Astrocyte (in vitro differentiated cells and primary cell): ENCODE data around the gene KLHL30. TPM values are rescaled to one million over a fixed set of nuclear protein-coding genes. Genes with fewer than 3 reads are reported as not detected.

ENCODE experiments used
- DNase-seq: peaks from one replicate; pipeline ENCODE4 v3.0.0-alpha.2; 2010; ENCODE audit warnings: low read depth
- FAIRE-seq: peaks from 2 replicates; lab custom pipeline; 2011; peaks lifted over from hg19 to GRCh38; lab: Jason Lieb, UNC
- H2AFZ ChIP-seq: 2 replicates; pipeline ENCODE4 v1.6.0; 2012; ENCODE audit warnings: low read depth, low read length, inconsistent platforms
- H3K27ac ChIP-seq: 2 replicates; pipeline ENCODE4 v1.5.1; 2011; ENCODE audit warnings: low read depth, low read length, inconsistent platforms
- H3K27me3 ChIP-seq: 2 replicates; pipeline ENCODE4 v1.6.0; 2011; ENCODE audit warnings: low read length, inconsistent platforms; ENCODE audit not compliant: insufficient read depth
- H3K36me3 ChIP-seq: 2 replicates; pipeline ENCODE4 v1.5.1; 2011; ENCODE audit warnings: low read length, inconsistent platforms; ENCODE audit not compliant: insufficient read depth
- H3K4me1 ChIP-seq: 2 replicates; pipeline ENCODE4 v1.5.1; 2011; ENCODE audit warnings: low read length, inconsistent platforms; ENCODE audit not compliant: insufficient read depth
- H3K4me2 ChIP-seq: 2 replicates; pipeline ENCODE4 v1.6.0; 2012; ENCODE audit warnings: low read length, inconsistent platforms
- H3K4me3 ChIP-seq: 2 replicates; pipeline ENCODE4 v1.5.1; 2011; ENCODE audit warnings: low read depth, mild to moderate bottlenecking, low read length, inconsistent platforms; ENCODE audit not compliant: insufficient read depth
- H3K79me2 ChIP-seq: 2 replicates; pipeline ENCODE4 v1.6.0; 2012; ENCODE audit warnings: mild to moderate bottlenecking, low read length, inconsistent platforms; ENCODE audit not compliant: insufficient read depth
- H3K9ac ChIP-seq: 2 replicates; pipeline ENCODE4 v1.6.0; 2012; ENCODE audit warnings: mild to moderate bottlenecking, low read length, inconsistent platforms
- H3K9me3 ChIP-seq: 2 replicates; pipeline ENCODE4 v1.5.1; 2012; ENCODE audit warnings: low read depth, mild to moderate bottlenecking, low read length, inconsistent platforms; ENCODE audit not compliant: insufficient read depth
- H4K20me1 ChIP-seq: 2 replicates; pipeline ENCODE4 v1.6.0; 2012; ENCODE audit warnings: low read length, inconsistent platforms; ENCODE audit not compliant: insufficient read depth
- H3K27ac Mint-ChIP-seq: one replicate; pipeline ENCODE4 v1.8.0; 2021; ENCODE audit warnings: mild to moderate bottlenecking, mixed read lengths; ENCODE audit not compliant: unreplicated experiment
- H3K27me3 Mint-ChIP-seq: one replicate; pipeline ENCODE4 v1.8.0; 2021; ENCODE audit warnings: low read depth, mixed read lengths; ENCODE audit not compliant: unreplicated experiment
- H3K36me3 Mint-ChIP-seq: one replicate; pipeline ENCODE4 v1.8.0; 2021; ENCODE audit warnings: low read depth, mixed read lengths; ENCODE audit not compliant: unreplicated experiment
- H3K4me1 Mint-ChIP-seq: one replicate; pipeline ENCODE4 v1.8.0; 2021; ENCODE audit warnings: low read depth, mixed read lengths; ENCODE audit not compliant: unreplicated experiment
- H3K4me3 Mint-ChIP-seq: one replicate; pipeline ENCODE4 v1.8.0; 2021; ENCODE audit warnings: mild to moderate bottlenecking, moderate library complexity, mixed read lengths; ENCODE audit not compliant: unreplicated experiment
- H3K9me3 Mint-ChIP-seq: one replicate; pipeline ENCODE4 v1.8.0; 2021; ENCODE audit warnings: mild to moderate bottlenecking, mixed read lengths; ENCODE audit not compliant: unreplicated experiment
- CTCF ChIP-seq: IDR thresholded peaks from 2 replicates; pipeline ENCODE4 v1.5.1; 2011; ENCODE audit warnings: low read depth, mild to moderate bottlenecking, inconsistent platforms, low read length, moderate library complexity; ENCODE audit not compliant: insufficient read depth
- EZH2 ChIP-seq: IDR thresholded peaks from 2 replicates; pipeline ENCODE4 v1.6.1; 2012; ENCODE audit warnings: mild to moderate bottlenecking, low read length, inconsistent platforms; ENCODE audit not compliant: insufficient read depth
- total RNA-seq: library from RNA; stranded (reverse); gene quantifications from 2 replicates; pipeline ENCODE4 v1.2.1, GENCODE V29; 2021

KLHL30 gene
- total RNA-seq, 1 donor from 2014 or later, result 0.59 TPM

GRCh38 chr2:238123991-238124470 is 14.4 kb upstream of the KLHL30 start:
- no peak for TF ChIP-seq CTCF
- no peak for TF ChIP-seq EZH2
- Histone ChIP-seq H3K4me2 (no peak overlapping the region), H3K27me3 (peaks cover 2% of the 10 kb centered on the region), H3K9me3 (peaks cover 2% of the 10 kb centered on the region), H3K4me3 (no peak overlapping the region), H3K79me2 (no peaks in the 10 kb centered on the region), H3K9ac (no peak overlapping the region), H3K36me3 (no peaks in the 10 kb centered on the region), H3K27ac (no peak overlapping the region), H4K20me1 (no peaks in the 10 kb centered on the region), H3K4me1 (no peaks in the 10 kb centered on the region), H2AFZ (no peak overlapping the region)
- FAIRE-seq (no peak), DNase-seq (no peak)
- Mint-ChIP-seq H3K4me3 (no peak overlapping the region), H3K27me3 (peaks cover 8% of the 10 kb centered on the region), H3K27ac (no peak overlapping the region), H3K4me1 (no peaks in the 10 kb centered on the region), H3K36me3 (no peaks in the 10 kb centered on the region), H3K9me3 (no peaks in the 10 kb centered on the region)

GRCh38 chr2:238124488-238125126 is 13.9 kb upstream of the KLHL30 start:
- H3K4me1 ChIP-seq, result no peaks in the 10 kb centered on the region
- no peak overlapping the region for H3K4me3 ChIP-seq
- H3K27ac ChIP-seq, result no peak overlapping the region
- H2AFZ ChIP-seq, result no peak overlapping the region
- DNase-seq, result no peak
- H3K36me3 ChIP-seq, result no peaks in the 10 kb centered on the region
- no peaks in the 10 kb centered on the region for H3K79me2 ChIP-seq
- H3K4me2 ChIP-seq, result no peak overlapping the region
- Mint-ChIP-seq H3K4me3 (no peak overlapping the region), H3K27me3 (peaks cover 8% of the 10 kb centered on the region), H3K27ac (no peak overlapping the region), H3K4me1 (no peaks in the 10 kb centered on the region), H3K9me3 (no peaks in the 10 kb centered on the region), H3K36me3 (no peaks in the 10 kb centered on the region)
- no peaks in the 10 kb centered on the region for H3K9me3 ChIP-seq
- FAIRE-seq, result no peak
- no peak overlapping the region for H3K9ac ChIP-seq
- no peak for TF ChIP-seq EZH2
- no peak for TF ChIP-seq CTCF
- H3K27me3 ChIP-seq, result peaks cover 2% of the 10 kb centered on the region
- H4K20me1 ChIP-seq, result no peaks in the 10 kb centered on the region

- peaks cover 6% of the 10 kb centered on the region for H3K27me3 Mint-ChIP-seq
- Histone ChIP-seq H3K27me3 (no peaks in the 10 kb centered on the region), H3K79me2 (no peaks in the 10 kb centered on the region), H2AFZ (no peak overlapping the region), H3K4me2 (no peak overlapping the region), H3K9ac (no peak overlapping the region), H4K20me1 (no peaks in the 10 kb centered on the region), H3K4me3 (no peak overlapping the region), H3K9me3 (no peaks in the 10 kb centered on the region), H3K27ac (no peak overlapping the region), H3K36me3 (no peaks in the 10 kb centered on the region), H3K4me1 (no peaks in the 10 kb centered on the region)
- DNase-seq (no peak), FAIRE-seq (no peak)
- H3K4me1 Mint-ChIP-seq, result no peaks in the 10 kb centered on the region
- TF ChIP-seq CTCF (no peak), EZH2 (no peak)
- no peak overlapping the region for H3K4me3 Mint-ChIP-seq
- H3K9me3 Mint-ChIP-seq, result no peaks in the 10 kb centered on the region
- H3K36me3 Mint-ChIP-seq, result no peaks in the 10 kb centered on the region
- no peak overlapping the region for H3K27ac Mint-ChIP-seq
Observed at GRCh38 chr2:238125127-238125885, 13.2 kb upstream of the KLHL30 start.
